Raji (cell line): ENCODE measurements around the gene ZDHHC14.
A peak's percentile ranks its signal among the peaks of the same experiment; 100 is the strongest.

Experiments
- POLR2A ChIP-seq: IDR thresholded peaks from 2 replicates; pipeline ENCODE4 v1.6.1; 2011; ENCODE audit warnings: low read depth, low read length, control low read depth; ENCODE audit not compliant: insufficient read depth

ZDHHC14 gene

GRCh38 chr6:157559201-157559756, 178.3 kb downstream of the ZDHHC14 start:
- no peak for TF ChIP-seq POLR2A

DNA sequence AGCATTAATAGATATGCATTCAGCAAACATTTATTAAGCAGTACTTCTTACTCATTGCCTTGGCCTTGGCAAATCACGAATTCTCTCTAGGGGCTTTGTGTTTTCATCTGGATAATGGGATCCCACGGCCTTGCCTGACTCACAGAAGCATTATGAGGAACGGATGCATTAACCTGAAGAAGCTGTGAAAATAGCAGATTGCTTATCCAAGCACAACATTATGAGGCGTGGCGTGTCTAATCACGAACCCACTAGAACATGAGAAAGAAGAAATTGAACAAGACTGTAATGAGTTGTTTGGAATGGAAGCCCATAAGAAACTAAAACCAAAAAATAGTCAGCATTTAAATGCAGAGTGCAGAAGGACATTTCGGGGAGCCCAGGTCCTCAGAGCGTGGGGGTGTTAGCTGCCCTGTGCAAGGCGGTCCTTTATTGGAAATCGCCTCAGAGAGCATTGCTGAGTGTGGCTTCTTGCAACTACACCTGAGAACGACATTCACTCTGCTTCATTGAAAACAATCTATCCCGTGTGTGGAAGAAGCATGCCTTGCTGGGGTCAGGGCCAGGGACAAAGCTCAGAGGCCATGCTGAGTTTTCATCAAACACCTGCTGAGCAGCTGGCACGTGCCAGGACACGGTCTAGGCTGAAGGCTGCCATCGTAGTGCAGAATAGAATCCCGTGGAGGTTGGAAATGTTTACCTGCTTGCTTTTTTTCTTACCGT, 179.9 kb downstream of the ZDHHC14 start:
- TF ChIP-seq POLR2A = no peak

DNA sequence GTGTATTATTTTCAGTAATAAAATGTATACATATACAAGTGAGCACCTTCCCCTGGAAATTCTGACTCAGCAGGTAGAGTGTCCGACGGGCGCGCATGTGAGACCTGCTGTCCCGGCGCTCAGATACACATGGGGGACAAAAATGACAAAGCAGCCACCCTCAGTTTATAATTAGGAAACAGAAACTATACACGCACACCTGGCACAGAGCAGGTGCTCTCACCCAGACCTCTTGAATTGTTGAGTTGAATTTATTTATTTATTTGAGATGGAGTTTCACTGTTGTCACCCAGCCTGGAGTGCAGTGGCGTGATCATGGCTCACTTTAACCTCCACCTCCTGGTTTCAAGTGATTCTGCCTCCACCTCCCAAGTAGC, 180.4 kb downstream of the ZDHHC14 start:
- TF ChIP-seq POLR2A = no peak

DNA sequence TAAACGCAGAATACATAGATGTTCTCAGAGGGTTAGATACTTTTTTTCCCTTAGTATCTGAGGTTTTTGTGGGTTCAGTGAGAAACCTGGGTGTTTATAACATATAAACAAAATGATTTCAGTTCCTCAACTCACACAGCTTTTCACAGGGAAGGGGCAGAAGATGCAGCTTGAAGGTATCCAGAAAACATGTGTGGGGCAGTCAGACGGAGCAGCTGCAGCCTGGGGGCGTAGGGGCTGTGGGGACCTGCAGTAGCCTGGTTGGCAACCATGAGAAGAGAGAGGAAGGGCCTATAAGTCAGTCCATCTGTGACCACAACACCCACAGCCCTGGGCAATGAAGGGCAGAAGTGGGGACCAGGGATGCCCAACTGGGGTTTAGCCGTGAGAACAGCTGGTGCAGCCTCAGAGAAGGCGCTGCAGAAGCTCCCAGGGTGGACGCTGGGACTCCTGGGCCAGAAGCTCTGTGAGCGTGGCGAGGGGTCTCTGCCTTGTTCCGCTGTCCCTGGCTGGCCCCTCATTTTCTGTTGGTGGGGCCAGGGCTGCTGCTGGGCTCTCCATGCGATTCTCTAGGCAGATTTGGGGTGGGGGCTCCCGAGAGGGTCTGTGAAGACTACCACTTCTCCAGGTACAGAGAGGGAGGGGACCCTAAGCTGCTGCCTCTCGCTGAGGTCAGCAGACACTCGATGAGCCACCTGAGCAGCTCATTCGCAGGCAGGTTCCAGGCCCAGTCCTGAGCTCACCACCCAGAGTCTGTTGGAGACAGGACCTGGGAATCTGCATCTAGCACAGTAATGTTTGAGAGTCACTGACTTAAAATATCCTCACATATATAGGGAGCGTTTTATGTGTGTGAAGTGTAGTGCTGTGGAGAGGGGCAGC, 181.2 kb downstream of the ZDHHC14 start:
- peak; percentile 43; the same call in 1 of the 2 replicates for TF ChIP-seq POLR2A

GRCh38 chr6:157562997-157563396, 182.0 kb downstream of the ZDHHC14 start:
- TF ChIP-seq POLR2A = no peak

DNA sequence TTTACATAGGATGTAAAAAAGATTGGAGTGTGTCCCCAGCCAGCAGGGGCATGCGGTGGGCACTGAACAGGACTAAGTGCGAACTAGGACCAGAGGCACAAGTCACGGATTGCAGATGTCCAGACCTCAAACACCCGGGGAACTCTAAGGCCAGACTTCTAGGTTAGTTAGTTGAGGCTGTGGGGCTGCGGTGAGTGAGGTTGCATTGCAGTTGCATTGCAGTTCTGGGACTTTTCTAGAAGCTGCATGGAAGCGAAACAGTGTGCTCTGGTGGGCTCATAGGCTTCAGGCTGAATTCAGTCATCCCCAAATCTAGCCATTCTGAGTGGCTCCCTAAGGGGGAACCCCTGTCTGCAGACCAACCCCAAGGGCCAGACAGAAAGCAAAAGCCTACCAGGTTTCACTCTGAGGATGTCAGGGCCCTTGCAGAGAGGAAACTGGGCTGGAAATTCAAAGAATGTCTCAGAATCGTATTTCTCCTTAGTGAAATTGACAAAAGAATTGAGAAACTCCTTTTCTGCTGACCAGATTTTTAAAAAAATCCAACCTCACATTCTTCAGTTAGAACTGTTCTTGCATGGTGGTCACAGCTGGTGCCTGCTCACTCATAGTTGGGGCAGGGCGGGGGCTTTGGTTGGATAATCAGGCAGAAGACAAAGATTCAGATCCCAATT, 182.8 kb downstream of the ZDHHC14 start:
- TF ChIP-seq POLR2A = no peak

DNA sequence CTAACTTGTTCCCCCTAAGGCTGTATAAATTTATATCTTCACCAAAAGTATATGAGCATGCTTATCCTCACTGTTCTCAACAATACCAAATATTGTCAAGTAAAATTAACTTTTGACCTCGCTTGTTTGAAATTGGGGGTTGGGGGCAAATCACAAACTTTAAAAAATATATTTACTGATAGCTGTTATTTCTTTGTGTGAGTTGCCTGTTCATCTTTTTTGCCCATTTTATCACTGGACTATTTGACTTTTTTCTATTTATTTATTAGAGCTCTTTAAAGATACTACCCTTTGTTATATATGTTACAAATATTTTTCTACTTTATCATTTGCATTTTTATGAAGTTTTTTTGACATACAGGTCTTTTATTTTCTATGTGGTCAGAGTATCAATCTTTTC, 187.7 kb downstream of the ZDHHC14 start:
- TF ChIP-seq POLR2A = no peak

GRCh38 chr6:157569543-157569942, 188.6 kb downstream of the ZDHHC14 start:
- no peak for TF ChIP-seq POLR2A

DNA sequence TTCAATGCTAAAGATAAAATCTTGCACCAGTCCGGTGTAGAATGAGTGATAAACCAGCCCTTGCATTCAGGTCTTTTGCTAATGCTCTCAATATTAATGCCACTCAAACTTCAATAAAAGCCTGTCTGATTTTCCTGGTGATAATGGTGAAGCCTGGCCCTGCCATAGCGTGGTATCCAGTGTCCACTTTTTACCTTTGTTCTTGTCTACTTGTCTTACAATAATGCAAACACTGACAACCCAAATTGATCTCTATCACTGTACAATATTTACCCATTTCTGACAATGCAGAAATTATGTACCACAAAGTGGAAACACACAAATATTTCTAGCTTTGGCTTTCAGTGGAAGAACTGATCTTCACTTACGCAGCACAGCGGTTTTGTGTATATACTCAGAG, 189.1 kb downstream of the ZDHHC14 start:
- TF ChIP-seq POLR2A = no peak

GRCh38 chr6:157570752-157571151, 189.8 kb downstream of the ZDHHC14 start:
- no peak for TF ChIP-seq POLR2A

DNA sequence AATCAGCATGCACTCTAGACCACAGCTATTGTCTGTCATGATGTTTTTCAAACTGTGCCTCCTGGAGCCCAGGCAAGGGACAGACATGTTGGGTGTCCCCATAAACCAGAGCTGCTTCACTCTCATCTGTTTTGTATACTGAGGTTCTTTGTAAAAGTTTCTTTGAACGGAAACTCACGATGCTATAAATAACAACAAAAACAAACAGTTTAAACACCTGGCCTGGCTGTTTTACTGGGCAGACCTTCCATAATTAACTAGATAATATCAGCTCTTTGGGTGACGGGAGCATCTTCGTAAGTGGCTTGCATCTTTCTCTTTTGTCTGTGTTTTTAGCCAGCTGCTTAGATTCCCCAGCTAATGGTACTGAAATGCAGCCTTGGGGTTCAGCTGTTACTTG, 190.3 kb downstream of the ZDHHC14 start:
- 0 out of 2 replicates have a peak, but pooled peaks have one; percentile 21 for TF ChIP-seq POLR2A

GRCh38 chr6:157571950-157572349, 191.0 kb downstream of the ZDHHC14 start:
- TF ChIP-seq POLR2A = no peak

GRCh38 chr6:157574851-157575424, 193.9 kb downstream of the ZDHHC14 start:
- no peak for TF ChIP-seq POLR2A

- TF ChIP-seq POLR2A = no peak
Measured at GRCh38 chr6:157575436-157576145, 194.6 kb downstream of the ZDHHC14 start.
